Left hindlimb (tissue), 1 donor: Measurements from ENCODE around the gene CHL1.

Experiments
- DNase-seq: peaks from one replicate; pipeline ENCODE4 v3.0.0-alpha.2; 2018

The CHL1 gene

DNA sequence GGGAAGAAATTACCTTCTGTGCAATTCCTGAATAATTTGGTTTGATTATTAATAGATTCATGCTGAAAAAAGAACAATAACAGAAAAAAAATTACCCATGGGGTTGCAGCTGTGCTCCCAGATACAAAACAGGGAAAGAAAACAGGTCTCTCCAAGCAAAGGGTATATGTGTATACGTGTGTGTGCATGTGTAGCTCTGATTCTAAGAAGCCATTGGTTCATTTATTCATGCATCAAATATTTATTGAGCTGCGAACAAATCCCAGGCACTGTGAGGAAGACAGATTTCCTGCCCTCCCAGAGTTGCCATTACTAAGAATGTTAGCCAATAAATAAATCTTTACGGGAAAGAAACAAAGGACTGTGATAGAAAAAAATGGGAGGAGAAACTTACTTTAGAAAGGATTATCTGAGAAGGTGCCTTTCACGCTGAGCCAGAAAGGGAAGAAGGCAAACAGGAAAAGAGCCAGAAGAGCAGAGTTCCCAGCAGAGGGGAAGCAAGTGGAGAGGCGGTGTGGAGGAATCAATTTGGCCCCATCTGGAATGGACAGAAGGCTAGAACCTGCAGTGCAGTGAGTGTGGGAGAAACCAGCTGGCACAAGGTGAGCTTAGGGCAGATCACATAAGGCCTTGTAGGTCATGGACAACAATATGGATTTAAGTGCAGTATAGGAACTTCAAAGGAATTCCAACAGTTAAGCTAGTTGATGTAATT lies 20.7 kb downstream of the CHL1 start:
- no peak for DNase-seq

DNA sequence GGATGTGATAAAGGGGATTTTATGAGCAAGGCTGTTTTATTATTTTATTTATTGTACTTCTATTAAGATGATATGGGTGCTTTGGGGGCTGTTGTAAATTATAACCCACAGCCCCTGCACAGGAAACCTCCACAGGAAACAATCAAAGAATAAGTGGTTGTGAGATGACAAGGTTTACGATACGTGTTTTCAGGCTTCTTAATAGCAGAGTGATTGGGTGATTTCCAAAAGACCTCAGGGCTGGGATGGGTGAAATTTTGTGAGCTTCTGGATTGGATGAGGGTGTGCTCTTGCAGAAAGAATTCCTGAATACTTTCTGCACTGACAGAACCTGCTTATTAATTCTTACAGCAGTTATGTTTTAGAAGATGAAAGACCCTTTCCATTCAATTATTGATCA lies 21.4 kb downstream of the CHL1 start:
- no peak for DNase-seq

GRCh38 chr3:228442-229182 lies 32.0 kb downstream of the CHL1 start:
- no peak for DNase-seq

- DNase-seq = no peak
Observed at GRCh38 chr3:229183-229661, 32.7 kb downstream of the CHL1 start.

DNA sequence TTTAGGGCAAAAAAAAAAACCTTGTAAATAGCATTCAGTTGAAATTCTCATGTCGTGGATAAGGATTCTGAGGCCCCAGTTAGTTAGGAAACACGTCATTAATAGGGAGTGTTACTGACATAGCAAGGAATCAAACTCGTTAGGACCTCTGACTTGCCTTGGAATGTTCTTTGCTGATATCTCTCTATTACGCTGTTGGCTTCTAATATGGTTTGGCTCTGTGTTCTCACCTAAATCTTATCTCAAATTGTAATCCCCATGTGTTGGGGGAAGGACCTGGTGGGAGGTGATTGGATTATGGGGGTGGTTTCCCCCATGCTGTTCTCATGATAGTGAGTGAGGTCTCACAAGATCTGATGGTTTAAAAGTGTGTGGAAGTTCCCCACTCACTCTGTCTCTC lies 40.3 kb downstream of the CHL1 start:
- no peak for DNase-seq

- DNase-seq = no peak
Observed at GRCh38 chr3:242602-243355, 46.2 kb downstream of the CHL1 start.

- no peak for DNase-seq
Observed at GRCh38 chr3:243356-243725, 46.8 kb downstream of the CHL1 start.

- DNase-seq = no peak
Observed at GRCh38 chr3:244041-244440, 47.5 kb downstream of the CHL1 start.

- DNase-seq = no peak
Observed at GRCh38 chr3:247916-248315, 51.4 kb downstream of the CHL1 start.

DNA sequence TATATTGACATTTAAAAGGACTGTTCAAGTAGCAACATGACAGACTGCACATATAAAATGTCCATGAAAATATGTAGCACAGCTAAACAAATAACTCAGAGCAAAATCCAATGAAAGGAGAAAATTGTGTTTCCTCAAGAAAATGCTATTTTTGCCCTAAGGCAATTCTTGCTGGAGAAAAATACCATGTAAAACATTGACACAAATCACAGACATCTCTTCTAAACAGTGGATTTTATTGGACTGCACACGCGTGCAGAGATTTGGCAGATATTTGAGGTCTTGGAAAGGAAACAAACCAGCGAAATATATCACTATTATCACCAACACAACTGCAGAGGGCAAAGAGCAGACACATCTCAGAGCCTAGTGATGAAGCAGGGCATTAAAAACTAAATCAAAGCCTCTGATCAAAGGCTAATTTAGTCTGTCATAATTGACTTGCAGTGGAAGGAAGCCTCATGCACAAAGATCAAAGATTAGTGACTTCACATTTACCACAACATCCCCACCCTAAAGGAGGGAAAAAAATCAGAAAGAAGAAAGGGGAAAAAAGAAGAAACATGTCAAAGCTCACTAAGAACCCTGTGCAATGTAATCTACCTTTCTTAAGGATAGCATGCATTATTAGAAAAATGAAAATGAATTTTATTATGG lies 52.4 kb downstream of the CHL1 start:
- DNase-seq = no peak

DNA sequence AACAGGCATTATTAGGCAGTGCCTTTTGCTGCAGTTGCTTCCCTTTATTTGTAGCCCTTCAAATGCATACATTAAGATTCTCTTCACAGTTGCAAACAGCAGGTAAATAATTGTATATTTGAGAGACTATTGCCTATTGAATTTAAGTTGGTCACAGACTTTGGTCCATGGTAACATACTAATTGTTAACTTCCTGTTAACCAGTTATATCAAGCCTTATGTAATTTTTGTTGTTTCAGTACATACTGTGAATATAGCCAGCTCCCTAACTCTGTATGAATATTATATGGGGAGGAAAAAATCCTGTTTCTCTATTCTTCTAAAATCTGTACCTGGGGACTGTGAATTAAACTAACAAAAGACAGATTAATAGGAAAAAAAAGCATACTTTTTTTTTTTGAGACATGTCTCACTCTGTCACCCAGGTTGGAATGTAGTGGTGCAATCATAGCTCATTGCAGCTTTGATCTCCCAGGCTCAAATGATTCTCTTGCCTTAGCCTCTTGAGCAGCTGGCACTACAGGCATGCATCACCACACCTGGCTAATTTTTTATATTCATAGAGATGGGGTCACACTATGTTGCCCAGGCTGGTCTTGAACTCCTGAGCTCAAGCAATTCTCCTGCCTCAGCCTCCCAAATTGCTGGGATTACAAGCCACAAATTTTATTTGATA lies 53.2 kb downstream of the CHL1 start:
- no peak for DNase-seq

- DNase-seq = no peak
Observed at GRCh38 chr3:256501-256900, 59.9 kb downstream of the CHL1 start.

GRCh38 chr3:257826-258225 lies 61.3 kb downstream of the CHL1 start:
- no peak for DNase-seq

DNA sequence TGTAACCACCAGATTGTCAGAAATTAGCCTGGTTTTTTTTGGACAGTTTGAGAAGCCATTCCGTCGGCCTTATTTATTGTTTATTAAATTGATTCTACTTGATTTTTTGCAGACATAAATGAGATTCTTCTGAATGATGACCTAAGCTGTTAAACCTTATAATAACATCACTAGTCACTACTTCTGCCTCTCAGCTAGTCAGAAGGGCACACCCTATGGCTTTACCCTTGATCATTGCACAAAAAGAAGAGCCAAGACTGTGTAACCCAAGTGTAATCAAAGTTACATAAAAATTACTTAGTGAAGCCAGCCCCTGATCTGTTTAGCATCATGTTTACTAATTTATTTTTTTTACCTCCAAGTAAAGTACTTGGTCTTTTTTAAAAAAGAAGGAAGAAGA lies 64.3 kb downstream of the CHL1 start:
- DNase-seq = no peak

DNA sequence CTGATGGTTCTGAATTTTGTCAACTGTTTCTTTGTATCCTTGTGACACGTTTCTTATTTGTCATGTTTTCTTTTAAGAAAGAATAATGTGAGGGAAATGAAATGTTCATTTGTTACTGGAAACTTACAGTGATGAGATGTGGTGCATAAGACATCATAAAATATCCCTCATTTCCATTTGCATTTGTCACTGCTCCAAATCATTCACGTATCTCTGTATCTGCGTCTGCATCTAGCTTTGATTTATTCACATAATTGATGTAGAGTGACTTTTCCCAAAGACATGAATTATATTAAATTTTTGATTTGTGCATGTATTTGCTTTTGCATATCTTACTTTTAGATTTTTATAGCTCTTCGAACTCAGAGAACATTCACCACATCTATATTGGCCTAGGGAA lies 66.8 kb downstream of the CHL1 start:
- DNase-seq = no peak

GRCh38 chr3:264394-265156 lies 68.0 kb downstream of the CHL1 start:
- no peak for DNase-seq

GRCh38 chr3:267101-267500 lies 70.5 kb downstream of the CHL1 start:
- no peak for DNase-seq

DNA sequence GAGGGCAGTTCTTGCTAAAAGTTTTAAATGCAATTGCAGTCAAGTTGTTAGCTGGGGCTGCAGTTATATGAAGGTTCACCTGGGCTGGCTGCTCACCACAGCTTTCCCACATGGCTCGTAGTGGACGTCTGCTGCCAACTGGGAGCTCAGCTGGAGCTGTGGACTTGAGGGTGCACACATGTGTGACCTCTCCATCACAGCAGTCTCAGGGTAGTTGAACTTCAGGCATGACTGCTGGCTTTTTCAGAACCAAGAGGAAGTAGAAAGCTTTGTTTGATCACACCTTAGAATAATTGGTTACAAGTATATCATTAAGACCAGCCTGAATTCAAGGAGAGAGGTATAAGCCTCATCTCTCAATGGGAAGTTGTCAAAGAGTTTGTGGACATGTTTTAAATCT lies 74.1 kb downstream of the CHL1 start:
- DNase-seq = no peak

GRCh38 chr3:274927-275326 lies 78.4 kb downstream of the CHL1 start:
- DNase-seq = no peak

DNA sequence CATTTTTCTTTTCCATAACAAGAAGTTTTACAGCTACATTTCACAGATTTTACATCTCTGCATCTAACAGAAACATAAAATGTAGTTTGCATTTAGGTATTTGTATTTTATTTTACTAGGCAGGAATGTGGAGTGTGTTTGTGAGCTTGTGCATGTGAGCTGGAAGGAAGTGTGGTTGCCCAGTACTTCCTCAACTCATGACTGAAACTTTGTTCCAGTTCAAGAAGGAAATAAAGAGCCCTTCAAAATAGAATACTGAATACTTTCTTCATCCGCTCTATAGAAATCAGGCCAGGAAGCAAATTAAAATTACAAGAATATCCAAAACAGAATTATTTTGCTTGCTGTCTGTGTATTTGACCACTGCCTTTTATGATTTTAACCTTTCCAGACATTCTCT lies 81.3 kb downstream of the CHL1 start:
- no peak for DNase-seq

DNA sequence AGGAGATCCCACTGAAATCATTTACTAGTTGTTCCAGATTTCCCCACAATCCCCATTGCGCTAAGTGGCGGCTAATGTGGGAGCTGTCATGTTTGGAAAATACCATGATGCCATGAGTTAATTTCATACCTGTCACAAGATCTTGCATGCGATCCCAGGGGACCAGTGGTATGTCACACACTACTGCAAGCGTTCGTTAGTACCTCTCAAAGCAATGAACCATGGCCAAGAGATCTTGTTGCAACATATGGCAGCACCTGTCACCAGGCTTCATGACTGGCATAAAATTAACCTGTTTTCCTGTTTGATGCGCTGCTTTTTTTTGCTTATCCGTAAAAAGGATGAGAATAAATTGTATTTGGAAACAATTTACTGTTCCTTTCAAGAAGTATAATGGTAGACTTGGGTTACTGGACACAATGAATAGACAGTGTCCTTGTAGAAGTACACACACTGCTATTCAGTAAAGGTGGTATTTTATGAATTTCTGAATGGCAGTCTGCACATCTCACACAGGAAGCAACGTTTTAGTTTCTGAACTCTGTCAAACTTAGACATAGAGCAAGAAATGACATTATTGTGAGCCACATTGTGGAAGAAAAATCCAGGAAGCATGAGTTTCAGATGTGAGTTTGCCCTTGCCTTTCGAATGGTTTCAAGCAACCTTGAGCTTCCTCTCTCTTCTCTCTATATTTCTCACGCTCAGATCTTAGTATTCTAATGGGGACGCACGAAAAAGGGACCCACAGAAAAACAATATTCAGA lies 81.9 kb downstream of the CHL1 start:
- DNase-seq = no peak
